SW 1271 (cell line): Measurements from ENCODE around the gene CCDC88C.

Source experiments
- DNase-seq, 2 experiments: peaks; one replicate each; lab custom pipeline; 2025; lab: John Stamatoyannopoulos, UW

CCDC88C gene

GRCh38 chr14:91344096-91344495, 73.5 kb downstream of the CCDC88C start:
- no peak for DNase-seq

GRCh38 chr14:91343051-91343450, 74.6 kb downstream of the CCDC88C start:
- no peak for DNase-seq

- DNase-seq = no peak
Observed at GRCh38 chr14:91342206-91342760, 75.3 kb downstream of the CCDC88C start.

GRCh38 chr14:91341751-91342154, 75.9 kb downstream of the CCDC88C start:
- no peak for DNase-seq

- no peak for DNase-seq
Observed at GRCh38 chr14:91341334-91341733, 76.3 kb downstream of the CCDC88C start.

- DNase-seq = no peak
Observed at GRCh38 chr14:91339671-91340369, 77.8 kb downstream of the CCDC88C start.

- DNase-seq = no peak
Observed at GRCh38 chr14:91339076-91339475, 78.5 kb downstream of the CCDC88C start.

GRCh38 chr14:91338379-91338778, 79.2 kb downstream of the CCDC88C start:
- DNase-seq = no peak

- DNase-seq = no peak
Observed at GRCh38 chr14:91337699-91338335, 79.8 kb downstream of the CCDC88C start.

GRCh38 chr14:91336093-91336450, 81.5 kb downstream of the CCDC88C start:
- DNase-seq = no peak

GRCh38 chr14:91335191-91336092, 82.2 kb downstream of the CCDC88C start:
- no peak for DNase-seq

GRCh38 chr14:91333650-91334039, 84.0 kb downstream of the CCDC88C start:
- no peak for DNase-seq

GRCh38 chr14:91332986-91333649, 84.5 kb downstream of the CCDC88C start:
- no peak for DNase-seq

- no peak for DNase-seq
Observed at GRCh38 chr14:91332171-91332985, 85.2 kb downstream of the CCDC88C start.

GRCh38 chr14:91331721-91332120, 85.9 kb downstream of the CCDC88C start:
- DNase-seq = no peak

- no peak for DNase-seq
Observed at GRCh38 chr14:91330856-91331255, 86.8 kb downstream of the CCDC88C start.

- no peak for DNase-seq
Observed at GRCh38 chr14:91330096-91330696, 87.4 kb downstream of the CCDC88C start.

GRCh38 chr14:91329486-91330014, 88.1 kb downstream of the CCDC88C start:
- no peak for DNase-seq

GRCh38 chr14:91328313-91329050, 89.1 kb downstream of the CCDC88C start:
- DNase-seq = no peak
